KMS-11 (cell line): ENCODE results near the gene PDE4D.

Experiments
- H2AFZ ChIP-seq: fragments of 200-600 bp; sonication (generic); 2 replicates; pipeline ENCODE4 v1.6.1; 2016; ENCODE audit warnings: antibody characterized with exemption, mixed run types, low read depth
- H3K27ac ChIP-seq: fragments of 200-600 bp; sonication (generic); 2 replicates; pipeline ENCODE4 v1.6.1; 2016; ENCODE audit warnings: mild to moderate bottlenecking, mixed run types
- H3K27me3 ChIP-seq: fragments of 200-600 bp; sonication (generic); 2 replicates; pipeline ENCODE4 v1.6.1; 2017; ENCODE audit warnings: mild to moderate bottlenecking, low read depth, mixed run types, moderate library complexity; ENCODE audit not compliant: insufficient read depth
- H3K36me3 ChIP-seq: fragments of 200-600 bp; sonication (generic); 2 replicates; pipeline ENCODE4 v1.6.1; 2017; ENCODE audit warnings: mild to moderate bottlenecking, mixed run types; ENCODE audit not compliant: insufficient read depth
- H3K4me1 ChIP-seq: fragments of 200-600 bp; sonication (generic); 2 replicates; pipeline ENCODE4 v1.6.1; 2016; ENCODE audit warnings: mild to moderate bottlenecking, low read depth, mixed run types; ENCODE audit not compliant: poor library complexity, severe bottlenecking
- H3K4me2 ChIP-seq: fragments of 200-600 bp; sonication (generic); 2 replicates; pipeline ENCODE4 v1.7.0; 2016; ENCODE audit warnings: mild to moderate bottlenecking, mixed run types
- H3K4me3 ChIP-seq: fragments of 200-600 bp; sonication (generic); IDR thresholded peaks from 2 replicates; pipeline ENCODE4 v1.6.1; 2017; ENCODE audit warnings: low read depth, low read length, mixed read lengths; ENCODE audit not compliant: insufficient read depth
- H3K79me2 ChIP-seq: fragments of 200-600 bp; sonication (generic); 2 replicates; pipeline ENCODE4 v1.6.1; 2016; ENCODE audit warnings: low read depth, mixed run types; ENCODE audit not compliant: insufficient read depth
- H3K9ac ChIP-seq: fragments of 200-600 bp; sonication (generic); 2 replicates; pipeline ENCODE4 v1.6.1; 2016; ENCODE audit warnings: mild to moderate bottlenecking, mixed run types
- H4K20me1 ChIP-seq: fragments of 200-600 bp; sonication (generic); 2 replicates; pipeline ENCODE4 v1.6.1; 2016; ENCODE audit warnings: mild to moderate bottlenecking, mixed run types; ENCODE audit not compliant: insufficient read depth
- CTCF ChIP-seq: fragments of 200-600 bp; sonication (generic); conservative IDR thresholded peaks from 2 replicates; pipeline ENCODE4 v1.6.1; 2017; ENCODE audit warnings: low read depth, mild to moderate bottlenecking, antibody characterized with exemption, low read length, moderate library complexity, mixed read lengths

Gene PDE4D

GRCh38 chr5:59544573-59544972 lies 349.0 kb downstream of the PDE4D start:
- H3K36me3 ChIP-seq: no peaks in the 10 kb centered on the region

GRCh38 chr5:59543821-59544442 lies 349.6 kb downstream of the PDE4D start:
- H3K4me1 ChIP-seq: no peaks in the 10 kb centered on the region
- H4K20me1 ChIP-seq: no peaks in the 10 kb centered on the region
- no peak for TF ChIP-seq CTCF
- H3K79me2 ChIP-seq: no peaks in the 10 kb centered on the region
- H3K4me3 ChIP-seq: no peak overlapping the region
- no peaks in the 10 kb centered on the region for H3K36me3 ChIP-seq
- H3K27ac ChIP-seq: no peak overlapping the region
- H2AFZ ChIP-seq: no peak overlapping the region
- H3K27me3 ChIP-seq: no peaks in the 10 kb centered on the region
- no peak overlapping the region for H3K9ac ChIP-seq
- H3K4me2 ChIP-seq: no peak overlapping the region

More at GRCh38 chr5:59544573-59544972, 349.0 kb downstream of the PDE4D start:
- TF ChIP-seq CTCF: no peak
- Histone ChIP-seq H4K20me1 (no peaks in the 10 kb centered on the region), H3K4me2 (no peak overlapping the region), H3K27me3 (no peaks in the 10 kb centered on the region), H3K27ac (no peak overlapping the region), H3K4me1 (no peaks in the 10 kb centered on the region), H3K79me2 (no peaks in the 10 kb centered on the region), H3K4me3 (no peak overlapping the region), H2AFZ (no peak overlapping the region), H3K9ac (no peak overlapping the region)

- H3K36me3 ChIP-seq: no peaks in the 10 kb centered on the region
- H3K27me3 ChIP-seq: no peaks in the 10 kb centered on the region
- no peak for TF ChIP-seq CTCF
- no peaks in the 10 kb centered on the region for H3K79me2 ChIP-seq
- no peak overlapping the region for H3K9ac ChIP-seq
- H3K27ac ChIP-seq: no peak overlapping the region
- no peaks in the 10 kb centered on the region for H4K20me1 ChIP-seq
- H3K4me3 ChIP-seq: no peak overlapping the region
- H3K4me1 ChIP-seq: no peaks in the 10 kb centered on the region
- H2AFZ ChIP-seq: no peak overlapping the region
- H3K4me2 ChIP-seq: no peak overlapping the region
Measured at GRCh38 chr5:59542851-59543820, 350.4 kb downstream of the PDE4D start.

GRCh38 chr5:59542306-59542705 lies 351.2 kb downstream of the PDE4D start:
- Histone ChIP-seq H3K79me2 (no peaks in the 10 kb centered on the region), H3K4me3 (no peak overlapping the region), H3K27ac (no peak overlapping the region), H4K20me1 (no peaks in the 10 kb centered on the region), H3K36me3 (no peaks in the 10 kb centered on the region), H3K9ac (no peak overlapping the region), H3K4me2 (no peak overlapping the region), H2AFZ (no peak overlapping the region), H3K4me1 (no peaks in the 10 kb centered on the region), H3K27me3 (no peaks in the 10 kb centered on the region)
- TF ChIP-seq CTCF: no peak
